Cortex of kidney (tissue), 1 donor: ENCODE data around the gene IFITM10.

Source experiments
- DNase-seq: peaks from one replicate; lab custom pipeline; 2025; lab: John Stamatoyannopoulos, UW

IFITM10 gene

GRCh38 chr11:1707751-1708150 is 42.6 kb downstream of the IFITM10 start:
- DNase-seq: no peak

- no peak for DNase-seq
Measured at GRCh38 chr11:1706634-1707400, 43.6 kb downstream of the IFITM10 start.

GRCh38 chr11:1705126-1706052 is 45.0 kb downstream of the IFITM10 start:
- DNase-seq: no peak

GRCh38 chr11:1703146-1703545 is 47.2 kb downstream of the IFITM10 start:
- no peak for DNase-seq

GRCh38 chr11:1702506-1702905 is 47.9 kb downstream of the IFITM10 start:
- no peak for DNase-seq

GRCh38 chr11:1701091-1701807 is 49.1 kb downstream of the IFITM10 start:
- no peak for DNase-seq

GRCh38 chr11:1699771-1700170 is 50.6 kb downstream of the IFITM10 start:
- no peak for DNase-seq

GRCh38 chr11:1696608-1697570 is 53.5 kb downstream of the IFITM10 start, which contains the start of gene KRTAP5-6:
Gene KRTAP5-6, plus strand, starts transcription at chr11:1697195. Its CDS starts 51 bp downstream, at chr11:1697246.
- DNase-seq: no peak

GRCh38 chr11:1695548-1696108 is 54.8 kb downstream of the IFITM10 start:
- DNase-seq: no peak

GRCh38 chr11:1694846-1695547 is 55.4 kb downstream of the IFITM10 start:
- no peak for DNase-seq

GRCh38 chr11:1694064-1694845 is 56.1 kb downstream of the IFITM10 start:
- no peak for DNase-seq

- no peak for DNase-seq
Measured at GRCh38 chr11:1693327-1694063, 56.9 kb downstream of the IFITM10 start.

GRCh38 chr11:1692708-1693326 is 57.6 kb downstream of the IFITM10 start:
- DNase-seq: no peak

- no peak for DNase-seq
Measured at GRCh38 chr11:1691878-1692707, 58.3 kb downstream of the IFITM10 start.

- no peak for DNase-seq
Measured at GRCh38 chr11:1691026-1691877, 59.1 kb downstream of the IFITM10 start.
